ENCODE data around the gene PAOX.

The PAOX gene

DNA sequence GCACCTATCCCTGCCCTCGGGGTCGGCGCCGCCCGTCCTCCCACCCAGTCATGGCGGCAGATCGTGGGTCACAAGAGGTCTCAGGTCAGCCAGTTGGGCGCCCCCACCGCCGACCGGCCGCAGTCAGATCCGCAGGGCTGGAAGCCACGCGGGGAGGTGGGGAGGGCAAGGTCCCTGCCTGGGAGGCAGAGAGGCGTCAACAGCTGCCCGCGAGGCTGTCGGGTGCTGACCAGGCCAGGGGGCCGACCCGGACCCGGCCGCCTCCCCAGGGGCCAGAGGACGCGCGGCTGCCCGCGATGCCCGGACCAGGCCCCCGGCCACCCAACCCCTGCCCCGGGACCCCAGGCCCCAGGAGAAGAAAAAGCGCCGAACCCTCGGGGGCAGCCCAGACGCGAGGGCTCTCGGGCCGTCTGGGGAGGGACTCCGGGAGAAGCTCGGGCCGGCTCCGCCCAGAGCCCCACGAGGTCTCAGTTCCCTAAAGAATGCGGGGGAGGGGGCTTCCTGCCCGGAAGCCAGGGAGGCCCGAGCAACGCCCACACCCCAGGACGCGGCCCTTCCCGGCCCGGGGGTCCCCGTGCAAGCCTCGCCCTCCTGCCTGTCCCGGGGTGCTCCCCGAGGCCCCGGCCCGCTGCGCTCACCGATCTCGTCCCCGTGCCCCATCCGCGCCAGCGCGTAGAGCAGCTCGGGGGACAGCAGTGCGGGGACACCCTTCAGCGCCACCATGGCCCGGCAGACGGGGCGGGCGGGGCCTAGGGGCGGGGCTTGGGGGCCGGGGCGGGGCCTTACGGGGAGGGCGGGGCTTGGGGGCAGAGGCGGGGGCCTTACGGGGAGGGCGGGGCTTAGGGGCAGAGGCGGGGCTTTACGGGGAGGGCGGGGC lies 21.5 kb upstream of the PAOX start, which contains the start of gene FUOM:
Gene FUOM, minus strand, starts transcription at position 735 of the 877 bp plus-strand sequence. Its CDS starts 12 bp downstream, at position 723.
- CTCF ChIA-PET: interaction anchor here (0.8 kb wide), 2 partner anchors 28 to 51 kb away, joined by 4 read pairs; no protein-coding TSS in a partner anchor
- H3K27ac ChIP-seq: peak within 1 kb of the TSS; percentile 54
- POLR2A ChIA-PET (ENCODE audit: low non-redundant PET): interaction anchor here (0.6 kb wide), 1 partner anchor 22 kb away, joined by 3 read pairs; no protein-coding TSS in a partner anchor
- TF ChIP-seq, protein P1, sequence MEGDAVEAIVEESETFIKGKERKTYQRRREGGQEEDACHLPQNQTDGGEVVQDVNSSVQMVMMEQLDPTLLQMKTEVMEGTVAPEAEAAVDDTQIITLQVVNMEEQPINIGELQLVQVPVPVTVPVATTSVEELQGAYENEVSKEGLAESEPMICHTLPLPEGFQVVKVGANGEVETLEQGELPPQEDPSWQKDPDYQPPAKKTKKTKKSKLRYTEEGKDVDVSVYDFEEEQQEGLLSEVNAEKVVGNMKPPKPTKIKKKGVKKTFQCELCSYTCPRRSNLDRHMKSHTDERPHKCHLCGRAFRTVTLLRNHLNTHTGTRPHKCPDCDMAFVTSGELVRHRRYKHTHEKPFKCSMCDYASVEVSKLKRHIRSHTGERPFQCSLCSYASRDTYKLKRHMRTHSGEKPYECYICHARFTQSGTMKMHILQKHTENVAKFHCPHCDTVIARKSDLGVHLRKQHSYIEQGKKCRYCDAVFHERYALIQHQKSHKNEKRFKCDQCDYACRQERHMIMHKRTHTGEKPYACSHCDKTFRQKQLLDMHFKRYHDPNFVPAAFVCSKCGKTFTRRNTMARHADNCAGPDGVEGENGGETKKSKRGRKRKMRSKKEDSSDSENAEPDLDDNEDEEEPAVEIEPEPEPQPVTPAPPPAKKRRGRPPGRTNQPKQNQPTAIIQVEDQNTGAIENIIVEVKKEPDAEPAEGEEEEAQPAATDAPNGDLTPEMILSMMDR (conservative IDR thresholded peaks at IDR 0.05; ENCODE audit: low read depth): no peak
- peak; percentile 94 for DNase-seq (ENCODE audit: low spot score)

DNA sequence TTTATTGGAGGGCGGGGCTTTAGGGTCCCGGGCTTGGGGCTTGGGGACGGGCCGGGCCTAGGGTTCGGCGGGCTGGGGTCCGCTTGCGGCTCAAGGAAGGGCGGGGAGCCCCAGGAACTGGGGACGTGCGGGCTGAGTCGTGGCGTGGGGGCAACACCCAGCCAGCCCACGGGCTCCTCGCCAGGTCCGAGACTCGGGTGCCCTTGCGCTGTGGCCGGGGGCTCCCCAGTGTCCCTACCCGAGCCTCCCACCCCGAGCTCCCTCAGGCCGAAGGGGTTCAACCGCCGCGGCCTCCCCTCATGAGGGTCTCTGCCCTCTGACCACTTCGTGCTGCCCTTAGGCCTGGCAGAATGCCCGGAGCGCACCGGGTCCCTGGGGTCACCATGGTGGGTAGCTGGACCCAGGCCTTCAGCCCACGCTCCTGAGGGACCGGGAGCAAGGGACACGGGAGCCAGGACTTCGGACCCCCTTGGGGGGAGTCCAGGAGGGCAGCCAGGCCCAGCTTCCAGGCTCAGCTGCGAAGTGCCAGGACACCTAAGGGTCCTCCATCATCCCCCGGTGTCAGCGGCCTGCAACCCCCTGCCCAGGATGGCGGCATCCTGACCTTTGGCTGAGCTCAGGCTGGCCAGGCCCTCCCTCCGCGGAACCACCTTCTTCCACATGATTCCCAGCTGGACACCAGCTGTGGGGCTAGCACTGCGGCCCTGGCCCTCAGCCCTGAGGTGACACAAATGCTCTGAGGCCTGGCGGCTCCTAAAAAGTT lies 20.7 kb upstream of the PAOX start:
- TF ChIP-seq, protein P1 (conservative IDR thresholded peaks at IDR 0.05; ENCODE audit: low read depth): no peak
- DNase-seq (ENCODE audit: low spot score): no peak
- CTCF ChIA-PET: interaction anchor here (0.8 to 1.4 kb wide), 2 partner anchors 28 to 51 kb away, joined by 4 to 6 read pairs; no protein-coding TSS in a partner anchor
- H3K27ac ChIP-seq: peak overlapping the region; percentile 54
- POLR2A ChIA-PET (ENCODE audit: low non-redundant PET): no interaction called here

DNA sequence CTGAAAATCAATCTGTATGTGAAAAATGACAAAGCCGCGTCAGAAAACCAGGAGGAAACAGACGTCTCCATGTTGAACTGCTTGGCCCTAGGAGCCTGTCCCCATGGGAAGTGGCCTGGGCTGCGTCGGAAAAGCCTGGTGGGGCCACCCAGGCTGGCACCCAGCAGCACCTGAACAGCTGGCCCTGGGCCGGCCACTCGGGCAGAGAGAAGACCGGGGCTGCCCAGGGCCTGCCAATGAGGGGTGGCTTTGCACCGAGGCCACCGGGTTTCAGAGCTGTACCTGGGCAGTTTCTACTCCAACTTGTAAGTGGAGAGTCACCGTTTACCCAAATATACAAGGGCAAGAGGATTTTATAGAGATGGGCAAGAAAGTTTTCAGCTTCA lies 20.1 kb upstream of the PAOX start:
- POLR2A ChIA-PET (ENCODE audit: low non-redundant PET): no interaction called here
- TF ChIP-seq, protein P1 (conservative IDR thresholded peaks at IDR 0.05; ENCODE audit: low read depth): no peak
- DNase-seq (ENCODE audit: low spot score): no peak
- peak overlapping the region; percentile 54 for H3K27ac ChIP-seq
- CTCF ChIA-PET: interaction anchor here (0.5 to 1.4 kb wide), 2 partner anchors 27 to 29 kb away, joined by 3 to 6 read pairs; no protein-coding TSS in a partner anchor

DNA sequence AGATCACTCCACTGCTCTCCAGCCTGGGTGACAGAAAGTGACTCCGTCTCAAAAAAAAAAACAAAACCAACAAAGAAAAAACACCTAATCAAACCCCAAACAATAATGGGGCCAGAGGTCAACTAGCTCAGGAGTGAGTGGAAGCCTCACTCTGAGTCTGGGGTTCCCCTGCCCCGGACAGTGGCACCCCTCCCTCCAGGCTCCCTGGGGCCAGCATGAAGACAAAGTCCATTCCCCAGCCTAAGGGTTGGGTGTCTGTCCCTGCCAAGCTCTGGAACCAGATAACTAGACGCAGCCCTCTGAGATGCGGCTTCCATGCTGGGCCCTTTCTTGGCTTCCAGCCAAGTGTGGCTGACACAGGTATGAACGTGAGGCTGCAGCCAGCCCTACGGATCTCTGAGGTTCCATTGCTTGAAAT lies 19.5 kb upstream of the PAOX start:
- ChIA-PET CTCF (interaction anchor here (0.5 to 1.4 kb wide), 2 partner anchors 27 to 30 kb away, joined by 3 to 6 read pairs; no protein-coding TSS in a partner anchor), POLR2A (ENCODE audit: low non-redundant PET) (interaction anchor here (0.6 kb wide), 1 partner anchor 8 kb away, joined by 7 read pairs; no protein-coding TSS in a partner anchor)
- DNase-seq (ENCODE audit: low spot score): no peak
- TF ChIP-seq, protein P1 (conservative IDR thresholded peaks at IDR 0.05; ENCODE audit: low read depth): no peak
- H3K27ac ChIP-seq: peak overlapping the region; percentile 10

DNA sequence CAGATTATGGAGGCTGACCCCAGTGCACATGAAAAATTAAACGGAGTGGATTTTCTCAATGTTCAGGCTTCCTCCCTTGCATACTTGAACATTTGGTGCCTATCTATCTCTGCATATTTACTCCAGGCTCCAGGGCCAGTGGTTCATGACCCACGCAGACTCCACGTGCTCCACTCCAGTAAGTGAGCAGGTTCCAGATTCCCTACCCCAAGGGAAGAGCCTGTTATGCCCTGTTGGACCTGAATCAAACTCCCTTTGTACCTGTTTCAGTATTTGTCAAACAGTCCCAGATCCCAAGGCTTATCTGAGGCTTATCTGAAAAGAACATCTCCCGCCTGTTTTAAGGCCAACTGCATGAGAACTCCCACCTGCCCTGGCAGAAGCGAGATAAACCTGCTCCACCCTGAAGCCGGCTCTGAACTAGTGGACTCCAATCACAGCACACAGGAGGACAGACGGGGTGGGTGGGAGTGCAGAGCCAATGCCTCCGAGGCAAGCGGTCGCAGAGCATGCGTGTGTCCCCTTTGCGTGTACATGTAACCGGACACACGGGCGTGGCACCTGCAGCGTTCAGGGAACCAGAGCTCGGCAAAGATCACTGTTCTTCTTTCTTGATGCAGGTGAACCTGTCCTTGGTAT lies 19.0 kb upstream of the PAOX start:
- DNase-seq (ENCODE audit: low spot score): no peak
- ChIA-PET CTCF (no interaction called here), POLR2A (ENCODE audit: low non-redundant PET) (interaction anchor here (0.6 kb wide), 1 partner anchor 9 kb away, joined by 7 read pairs; no protein-coding TSS in a partner anchor)
- H3K27ac ChIP-seq: peak overlapping the region; percentile 10
- TF ChIP-seq, protein P1 (conservative IDR thresholded peaks at IDR 0.05; ENCODE audit: low read depth): no peak

Data from RWPE1 (cell line).